DMS53 treated with DMSO at 0.1 percent for 48 hours (cell line): ENCODE data around the gene BRI3.
"Not testable (repeated sequence)": the region's sequence is repeated elsewhere in the genome, so short reads cannot be mapped to it uniquely, and the experiment has no call there.

Experiments
- DNase-seq: peaks from one replicate; lab custom pipeline; 2025; ENCODE audit not compliant: unreplicated experiment; lab: John Stamatoyannopoulos, UW

BRI3 gene

DNA sequence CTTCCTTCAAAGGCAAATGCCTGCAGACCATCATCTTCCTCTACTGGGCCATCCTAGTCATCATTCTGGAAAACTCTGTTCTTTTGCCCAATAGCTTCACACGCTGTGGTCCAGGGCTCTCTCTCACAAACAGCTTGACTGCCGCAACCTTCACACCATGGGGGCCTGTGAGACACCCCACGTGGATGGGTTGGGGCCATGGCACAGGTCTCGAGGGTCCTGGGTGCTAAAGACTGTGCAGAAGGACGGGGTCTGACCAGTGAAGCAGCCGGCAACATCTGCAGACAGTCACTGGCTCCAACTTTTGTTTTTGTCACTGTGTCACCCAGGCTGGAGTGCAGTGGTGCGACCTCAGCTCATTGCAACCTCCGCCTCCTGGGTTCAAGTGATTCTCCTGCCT, 28.1 kb downstream of the BRI3 start:
- no peak for DNase-seq

- no peak for DNase-seq
These were observed 30.7 kb downstream of the BRI3 start for GRCh38 chr7:98312201-98312600.

DNA sequence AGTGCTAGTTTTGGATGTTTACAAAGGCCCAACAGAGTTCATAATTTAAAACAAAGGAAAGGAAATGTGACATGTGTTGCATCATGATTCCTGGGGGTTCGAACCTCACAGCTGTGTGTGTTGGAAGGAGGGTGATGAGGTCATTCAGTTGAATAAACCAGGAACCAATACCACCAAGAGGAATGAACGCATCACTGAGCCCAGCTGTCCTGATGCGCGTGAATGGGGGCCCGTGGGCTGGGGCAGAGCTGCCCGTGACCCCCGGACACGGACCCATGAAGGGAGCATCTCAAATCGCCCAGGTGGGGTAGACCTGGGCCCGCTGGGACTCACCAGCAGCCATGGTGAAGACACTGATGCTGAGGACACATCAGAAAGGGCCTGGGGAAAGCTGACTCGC, 33.0 kb downstream of the BRI3 start:
- no peak for DNase-seq

DNA sequence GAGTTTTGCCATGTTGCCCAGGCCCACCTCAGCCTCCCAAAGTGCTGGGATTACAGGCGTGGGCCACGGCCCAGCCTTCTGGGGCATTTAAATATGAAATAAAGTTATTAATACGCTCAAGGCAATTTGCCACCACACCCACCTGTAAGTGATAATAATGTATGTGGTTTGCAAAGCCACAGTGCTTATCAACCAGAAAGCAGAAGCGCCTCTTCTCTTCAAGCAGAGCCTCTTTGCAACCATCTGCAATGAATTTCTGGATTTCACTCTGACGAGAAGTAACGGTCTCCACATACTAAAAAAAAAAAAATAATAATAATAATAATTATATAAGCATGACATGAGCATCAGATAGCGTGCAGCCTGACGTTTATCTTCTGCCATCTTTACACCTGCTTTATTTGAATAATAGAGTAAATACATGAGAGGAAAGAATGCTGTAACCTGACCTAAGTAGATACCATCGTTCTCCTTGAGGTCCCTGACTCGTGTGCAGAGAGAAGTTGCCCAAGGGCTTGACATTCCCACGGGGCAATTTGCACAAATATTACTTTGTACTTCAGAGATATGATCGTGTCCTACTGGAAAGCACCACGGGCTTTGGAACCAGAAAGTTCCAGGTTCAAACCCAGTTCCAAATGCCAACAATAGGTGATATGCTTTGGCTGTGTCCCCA, 34.0 kb downstream of the BRI3 start:
- DNase-seq = no peak

DNA sequence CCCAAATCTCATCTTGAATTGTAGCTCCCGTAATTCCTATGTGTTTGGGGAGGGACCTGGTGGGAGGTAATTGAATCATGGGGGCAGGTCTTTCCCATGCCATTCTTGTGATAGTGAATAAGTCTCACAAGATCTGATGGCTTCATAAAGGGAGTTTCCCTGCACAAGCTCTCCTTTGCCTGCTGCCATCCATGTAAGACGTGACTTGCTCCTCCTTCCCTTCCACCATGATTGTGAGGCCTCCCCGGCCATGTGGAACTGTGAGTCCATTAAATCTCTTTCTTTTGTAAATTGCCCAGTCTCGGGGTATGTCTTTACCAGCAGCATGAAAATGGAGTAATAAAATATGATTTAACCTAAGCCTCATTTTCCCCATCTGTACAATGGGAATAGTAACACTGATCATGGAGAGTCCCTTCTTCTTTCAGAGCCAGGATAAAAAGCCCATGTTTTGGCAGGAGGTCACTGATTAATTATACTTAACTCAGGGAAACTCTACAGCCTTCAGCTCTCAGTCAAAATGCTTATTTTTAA, 34.6 kb downstream of the BRI3 start:
- not testable (repeated sequence) for DNase-seq

GRCh38 chr7:98317366-98318040, 36.0 kb downstream of the BRI3 start:
- DNase-seq = no peak

GRCh38 chr7:98319176-98319575, 37.7 kb downstream of the BRI3 start:
- DNase-seq = no peak

- DNase-seq = no peak
These were observed 39.8 kb downstream of the BRI3 start for GRCh38 chr7:98321301-98321700.

GRCh38 chr7:98322331-98323270, 41.1 kb downstream of the BRI3 start:
- no peak for DNase-seq

DNA sequence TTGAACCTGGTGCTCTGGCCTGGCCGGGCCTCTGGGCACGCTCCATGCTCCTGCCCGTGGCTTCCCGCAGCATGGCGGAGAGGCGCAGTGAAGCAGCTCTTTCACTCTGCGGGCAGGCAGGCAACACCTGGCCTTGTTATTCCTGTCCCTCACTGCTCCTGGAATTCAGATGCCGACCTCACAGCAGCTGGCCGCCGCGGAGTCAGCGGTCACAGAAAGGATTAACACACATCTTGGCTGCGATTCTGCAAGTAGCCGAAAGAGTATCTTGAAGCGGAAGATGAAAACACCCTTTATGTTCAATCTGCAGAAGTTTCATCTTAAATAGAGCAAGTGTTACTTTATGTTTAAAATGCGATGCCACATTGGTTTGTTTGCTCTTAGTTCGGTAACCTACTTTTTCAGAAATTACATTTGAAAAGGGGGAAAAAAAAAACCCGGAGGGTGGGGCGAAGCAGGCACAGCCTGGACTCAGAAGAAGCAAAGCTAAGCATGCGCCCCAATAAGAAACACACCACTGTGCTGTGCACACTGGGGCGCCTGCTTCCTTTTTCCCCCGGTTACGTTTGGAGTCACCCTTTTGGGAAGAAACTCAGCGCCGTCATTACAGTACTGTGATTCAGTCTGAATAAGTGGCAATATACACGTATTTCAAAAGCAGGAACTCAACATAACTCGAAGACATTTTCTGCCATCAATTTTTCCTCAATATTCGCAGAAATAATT, 42.3 kb downstream of the BRI3 start:
- no peak for DNase-seq

DNA sequence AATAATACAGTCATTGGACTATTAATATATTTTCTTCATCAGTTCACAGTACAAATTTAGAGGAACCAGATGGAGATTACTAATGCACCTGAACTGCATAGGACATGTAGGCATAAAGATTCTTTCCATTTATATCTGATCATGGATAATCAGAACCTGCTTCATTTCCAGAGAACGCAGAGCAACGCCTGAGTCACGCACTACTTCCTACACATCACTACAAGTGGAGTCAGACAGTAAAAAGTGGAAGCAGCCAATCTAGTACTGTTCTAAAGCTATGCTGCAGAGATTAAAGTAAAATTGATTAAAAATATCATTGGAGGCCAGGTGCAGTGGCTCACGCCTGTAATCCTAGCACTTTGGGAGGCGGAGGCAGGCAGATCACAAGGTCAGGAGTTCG, 43.3 kb downstream of the BRI3 start:
- DNase-seq = no peak

DNA sequence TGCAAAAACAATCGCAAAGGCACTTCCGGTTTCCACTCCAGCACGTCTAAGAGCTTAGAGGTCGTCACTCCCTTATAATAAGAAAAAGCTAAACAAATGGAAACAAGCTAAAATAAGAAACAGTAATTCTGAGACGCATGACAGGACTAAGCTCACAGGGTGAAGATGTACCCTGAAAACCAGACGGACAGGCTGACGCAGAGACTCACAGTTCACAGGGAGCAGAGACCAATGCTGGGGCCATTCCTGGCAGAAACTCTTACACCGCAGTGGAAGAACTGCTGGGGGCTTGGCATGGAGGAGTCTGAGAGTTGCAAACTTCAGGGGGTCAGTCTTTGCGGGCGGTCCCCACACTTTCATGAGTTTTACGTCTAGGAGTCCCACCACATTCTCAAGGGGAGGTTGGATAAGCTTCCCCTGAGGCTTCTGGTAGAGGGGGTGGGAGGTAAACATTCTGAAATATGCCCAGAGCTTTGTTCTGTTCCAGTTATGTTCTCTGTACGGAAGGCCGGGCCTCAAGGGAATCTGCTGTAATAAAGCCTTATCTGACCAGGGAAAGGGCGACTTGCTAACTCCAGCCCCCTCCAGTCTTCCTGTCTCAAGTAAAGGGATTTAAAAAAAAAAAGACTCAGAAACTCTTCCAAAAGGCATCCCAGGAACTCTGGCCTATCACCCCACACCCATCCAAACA, 47.8 kb downstream of the BRI3 start:
- DNase-seq = no peak

GRCh38 chr7:98329791-98330373, 48.4 kb downstream of the BRI3 start:
- no peak for DNase-seq

GRCh38 chr7:98330926-98331529, 49.5 kb downstream of the BRI3 start:
- no peak for DNase-seq

- DNase-seq = no peak
These were observed 52.6 kb downstream of the BRI3 start for GRCh38 chr7:98334081-98334480.

GRCh38 chr7:98335411-98335977, 54.0 kb downstream of the BRI3 start:
- DNase-seq = no peak

- no peak for DNase-seq
These were observed 57.0 kb downstream of the BRI3 start for GRCh38 chr7:98338441-98338840.

GRCh38 chr7:98339043-98339442, 57.6 kb downstream of the BRI3 start:
- no peak for DNase-seq

DNA sequence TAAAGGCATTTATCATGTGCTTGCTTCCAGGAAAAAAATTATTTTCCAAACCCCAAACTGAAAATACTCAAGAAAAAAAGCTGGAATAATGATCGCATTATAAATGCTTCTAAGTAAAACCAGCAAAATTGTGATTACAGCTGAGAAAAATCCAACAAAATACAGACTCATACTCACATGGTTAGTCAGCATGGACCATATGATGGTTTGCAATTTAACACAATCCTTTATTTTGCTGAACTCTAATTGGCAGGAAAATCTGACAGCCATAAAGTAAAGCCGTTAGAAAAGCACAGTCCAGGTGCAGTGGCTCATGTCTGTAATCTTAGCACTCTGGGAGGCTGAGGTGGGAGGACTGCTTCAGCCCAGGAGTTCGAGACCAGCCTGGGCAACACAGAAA, 59.6 kb downstream of the BRI3 start:
- DNase-seq = no peak
